Measurements from ENCODE around the gene PRMT1. TPM values are rescaled to one million over a fixed set of nuclear protein-coding genes. Genes with fewer than 3 reads are reported as not detected.
"Not testable (repeated sequence)": the region's sequence is repeated elsewhere in the genome, so short reads cannot be mapped to it uniquely, and the experiment has no call there.

The PRMT1 gene
- total RNA-seq: 122 TPM
- long read RNA-seq, transcript PRMT1-202 (11 exons, 1,327 nt): minor isoform, 8 of 57 reads
- long read RNA-seq, transcript PRMT1-201 (10 exons, 1,393 nt): major isoform, 40 of 57 reads
- long read RNA-seq, partial matches to known transcripts: 6 of 57 reads
- long read RNA-seq, other reads (novel, unspliced or antisense): 3 of 57 reads

DNA sequence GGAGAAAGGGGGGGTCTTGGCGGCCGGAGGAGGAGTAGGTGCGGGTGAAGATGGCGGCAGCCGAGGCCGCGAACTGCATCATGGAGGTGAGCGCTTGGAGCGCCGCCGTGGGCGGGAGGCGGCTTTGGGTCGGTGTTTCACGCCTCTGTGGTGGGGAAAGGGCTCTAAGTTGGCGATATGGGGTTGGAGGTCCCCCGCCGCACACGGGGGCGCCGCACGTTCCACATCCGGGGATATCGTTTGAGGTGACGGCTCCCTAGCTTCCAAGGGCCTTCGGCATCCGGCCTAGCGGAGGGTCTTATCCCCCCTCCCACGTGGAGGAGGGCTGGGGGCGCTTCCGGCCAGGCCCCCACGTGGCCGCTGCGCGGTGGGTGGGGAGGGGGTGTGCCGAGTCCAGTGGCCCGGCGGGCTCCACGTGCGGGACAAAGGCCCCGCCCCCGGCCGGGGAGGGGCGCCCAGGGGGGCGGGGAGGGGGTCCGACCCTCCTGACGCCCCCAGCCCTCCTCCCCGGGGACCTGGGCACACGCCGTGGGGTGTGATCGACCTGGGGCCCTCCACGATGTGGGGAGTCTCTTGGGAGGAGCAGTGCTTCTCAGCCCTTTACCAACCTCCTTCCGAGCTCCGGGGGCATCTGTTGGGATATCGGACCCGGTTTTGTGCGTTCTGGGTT, at the start of gene PRMT1:
Gene PRMT1 (plus strand): TSS at position 41 of the 670 bp plus-strand sequence. CDS start 10 bp downstream, at position 51.
- intact Hi-C loops (cut with DNase I): loop anchor here (1.0 to 5.0 kb wide), 5 partner anchors 37 to 225 kb away; partner anchors contain the start of genes AKT1S1, ALDH16A1, FUZ and PIH1D1
- no peak for ATAC-seq
- no peak for DNase-seq (ENCODE audit: missing footprints)

DNA sequence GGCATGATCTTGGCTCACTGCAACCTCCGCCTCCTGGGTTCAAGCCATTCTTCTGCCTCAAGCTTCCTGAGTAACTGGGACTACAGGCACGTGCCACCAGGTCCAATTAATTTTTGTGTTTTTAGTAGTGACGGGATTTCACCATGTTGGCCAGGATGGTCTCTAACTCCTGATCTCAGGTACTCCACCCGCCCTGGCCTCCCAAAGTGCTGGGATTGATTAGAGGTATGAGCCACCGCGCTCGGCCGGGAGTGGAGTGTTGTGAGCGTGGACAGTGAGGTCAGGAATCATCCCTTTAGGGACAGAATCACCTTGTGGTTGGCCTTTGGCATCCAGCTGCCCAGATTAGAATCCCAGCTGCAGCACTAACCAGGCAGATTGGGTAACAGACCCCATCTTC, 47.4 kb upstream of the PRMT1 start:
- DNase-seq (ENCODE audit: missing footprints): no peak
- intact Hi-C loops (cut with DNase I): no loop called here
- ATAC-seq: no peak

DNA sequence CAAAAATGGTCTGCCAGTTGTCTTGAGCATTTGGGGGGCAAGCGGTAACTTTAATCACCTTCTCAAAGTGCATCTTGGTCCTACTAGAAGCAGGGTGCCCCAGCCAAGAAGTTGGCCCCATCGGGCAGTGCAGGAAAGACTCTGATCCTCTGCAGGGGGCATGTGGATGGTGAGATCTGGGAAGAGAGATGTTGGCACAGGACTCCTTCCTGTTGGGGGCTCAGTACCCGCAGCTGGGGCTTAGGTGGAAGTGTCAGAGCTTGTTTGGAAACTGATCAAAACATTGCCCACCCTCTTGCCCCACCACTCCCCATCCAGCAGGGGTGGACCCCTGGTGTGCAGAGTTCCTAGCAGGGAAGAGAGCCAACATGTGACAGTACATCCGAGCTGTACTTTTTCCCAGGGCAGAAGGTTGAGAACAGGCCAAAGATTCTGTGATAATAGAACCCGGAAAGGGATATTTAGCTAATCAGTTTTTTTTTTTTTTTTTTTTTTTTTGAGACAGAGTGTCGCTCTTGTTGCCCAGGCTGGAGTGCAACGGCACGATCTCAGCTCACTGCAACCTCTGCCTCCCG, 46.0 kb upstream of the PRMT1 start:
- ATAC-seq: no peak
- intact Hi-C loops (cut with DNase I): no loop called here
- no peak for DNase-seq (ENCODE audit: missing footprints)

DNA sequence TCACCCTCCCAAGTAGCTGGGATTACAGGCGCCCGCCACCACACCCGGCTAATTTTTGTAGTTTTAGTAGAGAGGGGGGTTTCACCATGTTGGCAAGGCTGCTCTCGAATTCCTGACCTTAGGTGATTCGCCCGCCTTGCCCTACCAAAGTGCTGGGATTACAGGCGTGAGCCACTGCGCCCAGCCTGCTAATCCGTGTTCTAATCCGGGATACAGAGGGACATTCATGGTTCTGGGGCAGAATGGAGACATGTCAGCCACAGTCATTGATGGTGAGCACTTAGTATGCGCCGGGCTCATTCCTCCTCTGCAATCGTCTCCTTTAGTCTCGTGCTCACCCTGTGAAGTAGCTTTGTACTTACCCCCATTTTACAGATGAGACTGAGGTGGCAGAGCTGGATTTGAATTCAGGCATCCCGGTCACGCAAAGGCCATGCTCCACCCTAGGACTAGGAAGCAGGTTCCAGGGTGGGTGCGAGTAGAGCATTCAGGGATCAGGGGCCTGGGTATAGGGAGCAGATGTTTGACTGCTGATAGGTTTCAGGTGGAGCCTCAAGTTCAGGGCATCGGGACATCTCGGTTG, 45.4 kb upstream of the PRMT1 start:
- DNase-seq (ENCODE audit: missing footprints) (no peak), ATAC-seq (no peak)
- intact Hi-C loops (cut with DNase I): no loop called here

DNA sequence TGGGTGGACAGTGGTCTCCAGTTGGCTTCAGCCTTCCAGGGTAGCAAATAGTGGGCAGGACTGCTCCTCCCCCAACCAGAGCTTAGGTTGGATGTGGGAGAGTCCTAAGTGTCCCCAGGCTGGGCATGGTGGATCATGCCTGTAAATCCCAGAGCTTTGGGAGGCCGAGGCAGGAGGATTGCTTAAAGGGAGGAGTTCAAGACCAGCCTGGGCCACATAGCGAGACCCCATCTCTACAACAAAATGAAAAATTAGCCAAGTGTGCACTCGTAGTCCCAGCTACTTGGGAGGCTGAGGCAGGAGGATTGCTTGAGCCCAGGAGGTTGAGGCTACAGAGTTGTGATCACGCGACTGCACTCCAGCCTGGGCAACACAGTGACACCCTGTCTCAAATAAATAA, 44.5 kb upstream of the PRMT1 start:
- intact Hi-C loops (cut with DNase I): no loop called here
- ATAC-seq (no peak), DNase-seq (ENCODE audit: missing footprints) (no peak)

DNA sequence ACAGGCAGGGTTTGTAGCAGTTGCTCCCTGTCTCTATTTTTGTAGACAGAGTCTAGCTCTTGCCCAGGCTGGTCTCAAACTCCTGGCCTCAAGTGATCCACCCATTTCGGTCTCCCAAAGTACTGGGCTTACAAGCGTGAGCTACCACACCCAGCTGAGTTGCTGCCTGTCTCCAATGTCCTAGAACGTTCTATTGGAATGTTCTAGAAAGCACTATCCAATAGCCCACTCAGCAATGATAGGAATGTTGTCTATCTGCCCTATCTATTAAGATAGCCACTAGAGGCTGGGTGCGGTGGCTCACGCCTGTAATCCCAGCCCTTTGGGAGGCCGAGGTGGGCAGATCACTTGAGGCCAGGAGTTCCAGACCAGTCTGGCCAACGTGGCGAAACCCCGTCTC, 43.8 kb upstream of the PRMT1 start:
- DNase-seq (ENCODE audit: missing footprints); ATAC-seq; intact Hi-C loops (cut with DNase I): not testable (repeated sequence)

DNA sequence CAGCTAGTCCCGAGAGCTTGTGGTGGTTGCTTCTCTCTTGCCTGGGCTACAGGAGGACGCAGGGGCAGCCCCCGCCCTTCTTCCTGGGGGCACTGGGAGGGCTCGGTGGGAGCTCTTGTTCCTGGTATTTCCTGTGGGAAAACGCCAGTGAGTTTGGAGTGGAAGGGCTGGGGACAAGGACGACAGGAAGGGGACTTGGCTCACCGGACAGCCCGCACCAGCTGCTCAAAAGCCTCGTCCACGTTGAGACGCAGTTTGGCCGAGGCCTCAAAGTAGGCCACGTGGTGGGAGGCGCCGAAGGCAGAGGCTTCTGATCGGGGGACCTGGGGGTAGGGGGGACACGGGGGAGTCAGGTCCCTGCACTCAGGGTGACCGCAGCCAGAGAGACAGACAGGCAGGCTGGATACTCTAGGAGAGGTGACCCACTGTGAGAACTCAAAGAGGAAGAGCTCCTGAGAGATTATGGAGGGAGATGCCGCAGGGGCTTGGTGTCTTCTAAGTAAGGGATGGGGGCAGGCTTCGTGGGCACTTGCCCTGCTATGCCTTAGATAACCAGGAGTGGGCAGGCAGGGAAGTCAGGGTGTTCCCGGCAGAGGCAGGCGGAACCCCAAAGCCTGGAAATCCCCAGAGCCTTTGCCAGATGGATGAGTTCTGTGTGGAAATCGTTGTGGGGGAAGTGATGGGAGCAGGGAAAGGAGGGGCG, 41.4 kb upstream of the PRMT1 start:
- intact Hi-C loops (cut with DNase I): no loop called here
- no peak for DNase-seq (ENCODE audit: missing footprints)
- no peak for ATAC-seq

DNA sequence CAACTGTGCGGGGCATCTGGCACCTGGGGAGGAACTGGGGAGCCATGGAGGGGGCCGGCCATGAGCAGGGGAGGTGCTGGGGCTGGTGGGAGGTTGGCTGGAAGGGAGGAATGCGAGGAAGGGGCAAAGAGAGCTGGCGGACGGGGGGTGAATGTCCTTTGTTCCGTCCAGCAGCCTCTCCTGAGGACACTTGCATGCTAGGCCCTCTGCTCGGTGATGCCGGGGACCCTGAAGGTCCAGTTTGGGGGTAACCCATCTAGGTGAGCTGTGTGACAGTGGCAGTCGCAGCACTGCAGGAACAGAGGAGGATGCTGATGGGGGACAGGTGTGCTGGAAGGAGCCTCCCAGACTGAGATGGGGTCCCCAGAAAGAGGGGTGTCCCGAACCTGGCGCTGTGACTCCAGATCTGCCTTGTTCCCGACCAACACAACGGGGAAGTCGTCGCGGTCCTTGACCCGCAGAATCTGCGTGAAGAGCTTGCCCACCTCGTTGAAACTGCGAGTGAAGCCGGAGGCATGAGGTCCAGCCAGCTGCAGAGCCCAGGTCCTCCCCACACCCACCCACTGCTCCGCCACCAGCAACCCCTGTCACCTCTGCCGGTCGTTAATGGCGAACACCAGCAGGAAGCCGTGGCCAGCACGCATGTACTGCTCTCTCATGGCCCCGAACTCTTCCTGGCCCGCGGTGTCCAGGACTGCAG, 40.7 kb upstream of the PRMT1 start:
- intact Hi-C loops (cut with DNase I): no loop called here
- ATAC-seq (no peak), DNase-seq (ENCODE audit: missing footprints) (no peak)

DNA sequence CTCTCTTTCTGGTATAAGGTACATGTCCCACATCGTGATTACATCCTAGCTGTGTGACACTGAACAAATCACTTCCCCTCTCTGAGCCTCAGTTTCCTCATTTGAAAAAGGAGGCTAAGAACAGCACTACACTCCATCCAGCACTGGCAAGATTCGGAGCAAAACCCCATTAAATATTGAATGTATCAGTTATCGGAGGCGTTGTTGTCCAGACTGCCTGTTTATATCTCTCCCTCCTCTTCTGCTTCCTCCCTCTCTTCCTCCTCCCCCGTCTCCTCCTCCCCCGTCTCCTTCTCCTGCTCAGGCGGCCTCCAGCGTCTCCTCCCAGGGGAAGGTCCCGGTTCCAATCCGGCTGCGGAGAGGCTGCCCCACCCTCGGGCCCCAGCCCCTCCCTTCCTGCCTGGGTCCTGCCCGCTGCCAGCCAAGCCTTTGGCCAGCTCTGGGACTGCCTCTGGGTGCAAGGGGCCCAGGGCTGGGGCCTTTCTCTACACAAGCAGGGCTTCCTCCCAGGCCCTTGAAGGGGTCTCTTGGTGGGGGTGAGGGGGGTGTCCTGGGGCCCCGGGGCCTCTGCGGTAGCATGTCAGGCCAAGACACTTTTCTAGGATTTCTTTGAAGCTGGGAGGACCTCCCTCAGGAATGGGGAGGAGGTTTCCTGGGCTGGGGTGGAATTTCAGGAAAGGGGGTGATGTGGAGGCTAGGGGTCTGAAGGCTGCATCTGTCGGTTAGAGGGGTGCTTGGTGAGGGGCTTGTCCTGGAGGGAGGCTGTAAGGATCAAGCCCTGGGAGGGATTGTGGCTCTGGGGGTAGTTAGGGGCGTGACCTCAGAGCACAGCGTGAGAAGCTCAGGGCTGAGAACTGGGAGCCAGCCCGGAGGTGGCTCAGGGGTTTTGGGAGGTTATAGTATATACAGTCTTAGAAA, 39.0 kb upstream of the PRMT1 start:
- intact Hi-C loops (cut with DNase I): no loop called here
- peak; percentile 94 for DNase-seq (ENCODE audit: missing footprints)
- ATAC-seq: peak; percentile 13

DNA sequence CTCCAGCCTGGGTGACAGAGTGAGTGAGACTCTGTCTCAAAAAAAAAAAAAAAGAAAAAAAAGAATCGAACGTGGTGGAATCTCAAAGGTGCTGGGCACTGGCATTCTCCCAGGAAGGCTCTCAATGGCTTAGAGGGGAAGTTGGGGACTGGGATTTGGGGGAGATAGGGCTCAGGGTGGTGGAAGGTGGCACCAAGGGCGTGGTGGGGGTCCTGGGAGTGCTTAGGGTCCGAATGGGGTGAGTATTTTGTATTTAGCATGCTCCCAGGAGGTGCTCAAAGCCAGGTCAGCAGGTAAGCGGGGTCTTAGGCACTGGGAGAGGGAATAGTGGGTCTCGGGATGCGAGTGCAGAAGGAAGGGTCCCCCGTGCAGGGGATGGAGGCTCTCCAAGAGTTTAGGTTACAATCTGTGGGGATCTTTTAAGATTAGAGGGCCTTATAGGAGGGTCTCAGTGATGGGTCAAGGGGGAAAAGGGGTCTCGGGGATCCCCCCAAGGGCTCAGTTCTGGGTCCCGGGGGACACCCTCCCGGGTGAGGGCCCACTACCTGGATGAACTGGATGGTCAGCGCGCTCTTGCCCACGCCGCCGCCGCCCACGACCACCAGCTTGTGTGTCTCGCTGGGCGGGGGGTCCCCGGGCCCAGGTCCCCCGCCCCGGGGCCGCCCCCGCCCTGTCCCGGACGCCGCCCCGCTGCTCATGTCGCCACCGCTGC, 37.5 kb upstream of the PRMT1 start:
- no peak for ATAC-seq
- intact Hi-C loops (cut with DNase I): loop anchor here (2.0 to 5.0 kb wide), 3 partner anchors 37 to 187 kb away; partner anchors contain the start of genes ALDH16A1, PIH1D1, PRMT1 and PRR12
- no peak for DNase-seq (ENCODE audit: missing footprints)

DNA sequence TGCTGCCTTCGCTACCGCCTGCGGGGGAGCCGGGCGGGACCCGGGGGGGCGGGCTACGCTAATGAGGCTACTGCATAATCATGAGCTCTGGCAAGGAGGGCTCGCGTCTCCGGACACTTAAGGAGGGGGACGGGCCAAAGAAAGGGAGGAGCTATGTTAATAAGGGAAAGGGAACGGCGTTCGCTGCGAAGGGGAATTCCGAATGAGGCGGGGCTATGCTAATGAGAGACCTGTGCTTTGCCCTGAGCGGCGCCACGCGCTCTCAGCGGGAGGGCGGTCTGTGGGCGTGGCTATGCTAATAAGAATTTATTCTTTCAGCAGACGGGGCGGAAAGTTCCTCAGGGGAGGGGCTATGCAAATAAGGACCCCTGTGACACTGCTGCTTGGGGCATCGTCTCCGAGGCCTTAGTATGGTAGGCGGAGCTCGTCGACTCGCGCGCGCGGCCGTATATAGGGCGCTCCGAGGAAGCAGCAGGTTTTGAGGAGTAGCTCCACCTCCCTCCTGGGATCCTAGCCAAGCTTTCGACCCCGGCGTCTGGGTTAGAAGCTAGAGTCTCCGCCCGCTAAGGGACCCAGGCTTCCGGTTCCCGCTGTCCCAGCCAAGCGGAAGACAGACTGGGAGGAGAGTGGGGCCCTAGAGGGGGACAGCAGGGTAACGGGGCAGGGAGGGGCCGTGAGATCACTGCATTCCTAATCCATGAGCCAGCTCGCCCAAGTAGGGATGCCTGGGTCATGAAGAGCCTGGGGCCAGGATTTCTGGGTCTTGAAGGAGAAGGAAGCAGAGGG, 36.8 kb upstream of the PRMT1 start, which contains the start of gene RRAS:
Gene RRAS (minus strand): TSS at position 31 of the 786 bp plus-strand sequence. CDS start 45 bp downstream, outside the sequence.
- ATAC-seq (peak; percentile 79), DNase-seq (ENCODE audit: missing footprints) (peak; percentile 100)
- intact Hi-C loops (cut with DNase I): loop anchor here (2.0 to 5.0 kb wide), 3 partner anchors 36 to 188 kb away; partner anchors contain the start of genes ALDH16A1, PIH1D1, PRMT1 and PRR12

DNA sequence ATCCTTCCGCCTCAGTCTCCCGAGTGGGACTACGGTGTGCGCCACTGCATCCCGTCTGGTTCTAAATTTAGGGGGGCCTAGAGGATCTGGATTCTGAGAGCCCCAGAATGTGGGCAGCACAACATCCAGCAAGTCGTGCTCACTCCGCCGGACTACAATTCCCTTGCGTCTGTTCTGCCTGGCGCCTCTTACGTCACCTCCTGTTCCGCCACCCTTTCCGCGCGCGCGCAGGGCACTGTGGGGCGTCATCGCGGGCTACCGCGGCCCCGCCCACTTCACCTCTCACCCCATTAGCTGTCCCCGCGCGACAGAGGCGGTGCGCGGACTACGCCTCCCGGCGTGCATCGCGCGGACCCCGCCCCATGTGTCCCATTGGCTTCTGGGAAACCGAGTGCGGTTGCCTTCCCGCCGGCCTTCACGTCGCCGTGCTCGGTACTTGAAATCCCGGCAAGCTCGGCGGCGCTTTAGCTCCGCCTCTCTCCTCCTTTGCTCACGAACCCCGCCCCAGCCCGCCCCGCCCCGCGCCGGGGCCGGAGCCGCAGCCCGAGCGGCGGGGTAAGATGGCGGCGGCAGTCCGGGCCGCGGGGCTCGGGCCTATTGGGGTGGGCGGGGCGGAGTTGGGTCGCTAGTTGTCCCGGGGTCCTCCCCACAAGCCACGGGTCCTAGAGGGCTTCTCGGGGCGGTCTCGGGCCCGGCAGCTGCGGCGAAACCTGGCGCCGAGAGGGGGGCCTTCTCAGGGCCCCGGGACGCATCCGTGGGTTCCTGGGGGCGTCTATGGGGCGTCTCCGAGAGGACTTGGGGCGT, 35.2 kb upstream of the PRMT1 start, which contains the start of gene SCAF1:
Gene SCAF1 (plus strand): TSS at position 522 of the 804 bp plus-strand sequence. CDS start 2,818 bp downstream, outside the sequence.
- ATAC-seq (peak; percentile 84), DNase-seq (ENCODE audit: missing footprints) (peak; percentile 100)
- intact Hi-C loops (cut with DNase I): loop anchor here (2.0 to 5.0 kb wide), 3 partner anchors 35 to 190 kb away; partner anchors contain the start of genes ALDH16A1, PIH1D1, PRMT1 and PRR12

DNA sequence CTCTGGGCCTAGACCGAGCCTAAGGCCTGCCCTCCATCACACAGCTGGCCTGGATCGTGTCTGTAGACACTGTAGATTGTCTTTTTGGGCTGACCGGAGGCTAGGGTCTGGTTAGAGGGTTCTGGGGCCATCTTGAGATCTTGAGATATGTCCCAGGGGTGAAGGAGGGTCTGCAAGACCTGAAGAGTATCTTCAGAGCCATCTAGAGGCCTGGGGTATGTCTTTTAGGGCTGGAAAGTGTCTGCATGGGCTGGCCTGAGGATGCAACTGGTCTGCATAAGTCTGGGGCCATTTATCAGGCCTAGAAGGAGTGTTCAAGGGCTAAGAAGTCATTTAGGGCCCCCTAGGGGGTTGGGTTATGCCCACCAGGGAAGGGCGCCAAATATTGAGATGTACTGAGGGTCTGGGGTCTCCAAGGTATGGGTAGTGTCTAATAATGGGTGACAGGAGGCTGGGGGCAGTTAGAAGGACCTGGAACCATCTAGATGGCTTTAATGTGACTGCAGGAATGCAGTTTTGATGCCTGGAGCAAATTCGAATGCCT, 34.5 kb upstream of the PRMT1 start:
- intact Hi-C loops (cut with DNase I): loop anchor here (5.0 kb wide), 1 partner anchor 190 kb away; the partner anchor contains the start of genes ALDH16A1 and PIH1D1
- ATAC-seq: no peak
- DNase-seq (ENCODE audit: missing footprints): no peak

DNA sequence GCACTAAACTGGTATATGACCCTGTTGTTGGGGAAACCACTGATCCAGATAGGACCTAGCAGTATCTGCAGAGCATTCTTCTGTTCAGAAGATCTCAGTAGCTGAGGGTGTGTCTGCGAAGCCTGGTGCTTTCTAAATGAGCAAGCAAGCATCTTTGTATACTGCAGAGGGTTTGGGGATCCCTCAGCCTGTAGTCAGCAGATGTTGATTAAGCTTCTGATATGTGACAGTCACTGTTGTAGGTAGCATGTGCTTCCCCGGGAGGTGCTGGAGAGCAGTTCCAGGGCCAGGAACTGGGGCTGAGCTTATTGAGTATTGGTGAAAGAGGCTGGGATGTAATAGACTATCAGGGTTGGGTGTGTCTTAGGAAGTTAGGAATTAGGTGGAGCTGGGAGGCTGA, 33.6 kb upstream of the PRMT1 start:
- ATAC-seq (no peak), DNase-seq (ENCODE audit: missing footprints) (no peak)
- intact Hi-C loops (cut with DNase I): loop anchor here (5.0 kb wide), 1 partner anchor 191 kb away; the partner anchor contains the start of genes ALDH16A1 and PIH1D1

DNA sequence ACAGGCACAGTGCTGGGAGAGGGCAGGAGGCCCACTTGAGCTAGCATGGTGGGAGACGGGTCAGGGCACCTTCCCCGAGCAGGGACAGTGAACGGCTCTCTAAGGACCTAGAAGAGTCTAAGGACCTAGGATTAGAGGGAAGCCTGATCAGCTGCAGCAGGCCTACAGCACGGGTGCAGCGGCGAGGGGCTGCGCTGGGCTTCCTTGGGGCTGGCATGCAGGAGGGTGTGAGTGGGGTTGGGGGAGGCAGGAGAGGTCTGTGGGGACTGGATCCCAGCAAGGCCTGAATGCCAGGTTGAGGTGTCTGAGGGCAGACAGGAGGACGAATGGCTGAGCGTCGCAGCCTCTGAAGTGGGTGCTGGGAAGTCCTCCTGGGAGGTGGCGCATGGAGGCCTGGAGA, 31.5 kb upstream of the PRMT1 start:
- intact Hi-C loops (cut with DNase I): no loop called here
- no peak for ATAC-seq
- DNase-seq (ENCODE audit: missing footprints): peak; percentile 9

All from Right ventricle myocardium inferior (tissue), 1 donor.